ENCODE data around the gene HLCS. TPM values are rescaled to one million over a fixed set of nuclear protein-coding genes. Genes with fewer than 3 reads are reported as not detected.

The HLCS gene
- total and polyA plus RNA-seq, 8 donors = 15.9 to 25.3 (median 16.7) TPM

- no peak for TF ChIP-seq CTCF (IDR thresholded peaks at IDR 0.05)
- no peak overlapping the region for H3K4me3 ChIP-seq
- H3K4me1 ChIP-seq = no peaks in the 10 kb centered on the region
- no peaks in the 10 kb centered on the region for H3K9me3 ChIP-seq
- no peak for ATAC-seq
- no peak overlapping the region for H3K27ac ChIP-seq
- intact Hi-C loops (cut with DNase I) = no loop called here
- H3K27me3 ChIP-seq = no peaks in the 10 kb centered on the region
- no peaks in the 10 kb centered on the region for H3K36me3 ChIP-seq
- no peak for DNase-seq
Observed at GRCh38 chr21:36846631-36847030, 119.8 kb downstream of the HLCS start.

- no peak overlapping the region for H3K27ac ChIP-seq
- DNase-seq (no peak), ATAC-seq (no peak)
- no peak overlapping the region for H3K4me3 ChIP-seq
- no peaks in the 10 kb centered on the region for H3K4me1 ChIP-seq
- no peaks in the 10 kb centered on the region for H3K9me3 ChIP-seq
- no peaks in the 10 kb centered on the region for H3K36me3 ChIP-seq
- intact Hi-C loops (cut with DNase I) = no loop called here
- H3K27me3 ChIP-seq = no peaks in the 10 kb centered on the region
- no peak for TF ChIP-seq CTCF (IDR thresholded peaks at IDR 0.05)
Observed at GRCh38 chr21:36845790-36846189, 120.7 kb downstream of the HLCS start.

GRCh38 chr21:36845070-36845469 lies 121.4 kb downstream of the HLCS start:
- DNase-seq = no peak
- Histone ChIP-seq H3K27me3 (no peaks in the 10 kb centered on the region), H3K9me3 (no peaks in the 10 kb centered on the region), H3K36me3 (no peaks in the 10 kb centered on the region), H3K4me1 (no peaks in the 10 kb centered on the region), H3K4me3 (no peak overlapping the region), H3K27ac (no peak overlapping the region)
- TF ChIP-seq CTCF (IDR thresholded peaks at IDR 0.05) = no peak
- intact Hi-C loops (cut with DNase I) = no loop called here
- ATAC-seq = no peak

DNA sequence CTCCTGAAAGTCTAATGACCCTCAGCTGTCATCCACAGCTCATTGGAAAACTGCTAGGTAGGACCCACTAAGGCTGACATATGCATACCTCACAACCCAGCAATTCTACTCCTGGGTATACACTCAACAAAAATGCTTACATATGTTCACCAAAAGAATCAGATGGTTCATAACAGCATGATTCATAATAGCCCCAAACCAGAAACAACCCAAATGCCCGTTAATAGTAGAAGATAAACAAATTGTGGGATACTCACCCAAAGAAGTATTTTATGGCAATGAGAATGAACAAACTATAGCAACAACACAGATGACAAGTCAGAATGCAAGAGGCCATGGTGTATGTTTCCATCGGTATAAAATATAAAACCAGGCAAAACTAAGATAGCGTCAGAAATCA lies 124.6 kb downstream of the HLCS start:
- no peak overlapping the region for H3K27ac ChIP-seq
- DNase-seq (no peak), ATAC-seq (no peak)
- no peak for TF ChIP-seq CTCF (IDR thresholded peaks at IDR 0.05)
- no peaks in the 10 kb centered on the region for H3K9me3 ChIP-seq
- no peaks in the 10 kb centered on the region for H3K4me1 ChIP-seq
- no peaks in the 10 kb centered on the region for H3K36me3 ChIP-seq
- no peaks in the 10 kb centered on the region for H3K27me3 ChIP-seq
- intact Hi-C loops (cut with DNase I) = no loop called here
- H3K4me3 ChIP-seq = no peak overlapping the region

DNA sequence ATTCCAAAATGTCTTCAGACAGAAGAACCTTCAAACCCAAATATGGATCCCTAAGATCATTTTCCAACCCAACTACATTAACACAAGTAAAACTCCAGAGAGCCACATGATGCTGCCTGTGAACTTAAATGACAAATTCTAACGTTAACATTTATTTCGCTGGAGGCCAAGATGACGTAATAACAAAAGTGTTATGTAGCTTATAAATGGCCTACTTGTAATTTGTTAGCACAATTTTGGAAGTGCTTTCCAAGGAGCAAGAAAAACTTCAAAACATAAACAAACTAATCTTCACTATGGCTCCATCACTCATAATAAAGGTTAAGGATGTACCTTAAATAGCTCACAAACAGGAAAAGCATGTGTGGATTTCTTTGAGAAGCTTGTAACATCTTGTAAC lies 126.7 kb downstream of the HLCS start:
- ATAC-seq (no peak), DNase-seq (no peak)
- H3K27ac ChIP-seq = no peak overlapping the region
- no peaks in the 10 kb centered on the region for H3K27me3 ChIP-seq
- H3K36me3 ChIP-seq = no peaks in the 10 kb centered on the region
- no peaks in the 10 kb centered on the region for H3K9me3 ChIP-seq
- no peak overlapping the region for H3K4me3 ChIP-seq
- intact Hi-C loops (cut with DNase I) = no loop called here
- no peak for TF ChIP-seq CTCF (IDR thresholded peaks at IDR 0.05)
- no peaks in the 10 kb centered on the region for H3K4me1 ChIP-seq
